Measurements from ENCODE around the gene LRRC45.

LRRC45 gene

GRCh38 chr17:82045936-82046484 is 22.9 kb downstream of the LRRC45 start:
- Histone ChIP-seq H3K79me2 (ENCODE audit: control insufficient read depth, low read length) (peaks cover 1% of the 10 kb centered on the region; the same call in 1 of the 2 replicates), H3K9me2 (replicated peaks; ENCODE audit: control insufficient read depth, low read length) (no peaks in the 10 kb centered on the region), H3K9me3 (ENCODE audit: control insufficient read depth, insufficient read depth, low read length) (no peaks in the 10 kb centered on the region), H4K20me1 (ENCODE audit: control insufficient read depth, insufficient read depth, low read depth, low read length) (no peaks in the 10 kb centered on the region), H3F3A (ENCODE audit: control insufficient read depth, insufficient read depth) (no peaks in the 10 kb centered on the region), H3K4me1 (ENCODE audit: control insufficient read depth, low read length) (peaks cover 8% of the 10 kb centered on the region), H3K27me3 (ENCODE audit: control insufficient read depth, low read length) (no peaks in the 10 kb centered on the region), H3K36me3 (ENCODE audit: control insufficient read depth, low read length) (no peaks in the 10 kb centered on the region), H3K27ac (ENCODE audit: low read depth, low read length) (no peak overlapping the region), H3K4me3 (ENCODE audit: low read length) (no peak overlapping the region), H3K4me2 (ENCODE audit: low read length) (no peak overlapping the region)
- no peak for TF ChIP-seq CTCF (IDR thresholded peaks at IDR 0.05; ENCODE audit: low read depth, low read length, poor library complexity, severe bottlenecking)
- TF ChIP-seq EZH2phosphoT487 (IDR thresholded peaks at IDR 0.05; ENCODE audit: borderline replicate concordance, low read length): no peak

GRCh38 chr17:82046903-82047302 is 23.8 kb downstream of the LRRC45 start:
- H3F3A ChIP-seq (ENCODE audit: control insufficient read depth, insufficient read depth): no peaks in the 10 kb centered on the region
- no peaks in the 10 kb centered on the region for H3K9me3 ChIP-seq (ENCODE audit: control insufficient read depth, insufficient read depth, low read length)
- H3K9me2 ChIP-seq (replicated peaks; ENCODE audit: control insufficient read depth, low read length): no peaks in the 10 kb centered on the region
- H3K4me3 ChIP-seq (ENCODE audit: low read length): no peak overlapping the region
- no peaks in the 10 kb centered on the region for H3K36me3 ChIP-seq (ENCODE audit: control insufficient read depth, low read length)
- H4K20me1 ChIP-seq (ENCODE audit: control insufficient read depth, insufficient read depth, low read depth, low read length): no peaks in the 10 kb centered on the region
- H3K4me2 ChIP-seq (ENCODE audit: low read length): no peak overlapping the region
- H3K4me1 ChIP-seq (ENCODE audit: control insufficient read depth, low read length): peaks cover 9% of the 10 kb centered on the region
- no peaks in the 10 kb centered on the region for H3K27me3 ChIP-seq (ENCODE audit: control insufficient read depth, low read length)
- TF ChIP-seq EZH2phosphoT487 (IDR thresholded peaks at IDR 0.05; ENCODE audit: borderline replicate concordance, low read length) (no peak), CTCF (IDR thresholded peaks at IDR 0.05; ENCODE audit: low read depth, low read length, poor library complexity, severe bottlenecking) (no peak)
- H3K27ac ChIP-seq (ENCODE audit: low read depth, low read length): no peak overlapping the region
- peaks cover 3% of the 10 kb centered on the region; the same call in 1 of the 2 replicates for H3K79me2 ChIP-seq (ENCODE audit: control insufficient read depth, low read length)

GRCh38 chr17:82047379-82047778 is 24.3 kb downstream of the LRRC45 start:
- no peaks in the 10 kb centered on the region for H4K20me1 ChIP-seq (ENCODE audit: control insufficient read depth, insufficient read depth, low read depth, low read length)
- H3K36me3 ChIP-seq (ENCODE audit: control insufficient read depth, low read length): no peaks in the 10 kb centered on the region
- no peak overlapping the region for H3K4me3 ChIP-seq (ENCODE audit: low read length)
- H3K79me2 ChIP-seq (ENCODE audit: control insufficient read depth, low read length): peaks cover 7% of the 10 kb centered on the region
- H3K4me2 ChIP-seq (ENCODE audit: low read length): no peak overlapping the region
- TF ChIP-seq EZH2phosphoT487 (IDR thresholded peaks at IDR 0.05; ENCODE audit: borderline replicate concordance, low read length): no peak
- TF ChIP-seq CTCF (IDR thresholded peaks at IDR 0.05; ENCODE audit: low read depth, low read length, poor library complexity, severe bottlenecking): no peak
- H3K27me3 ChIP-seq (ENCODE audit: control insufficient read depth, low read length): no peaks in the 10 kb centered on the region
- no peaks in the 10 kb centered on the region for H3K9me3 ChIP-seq (ENCODE audit: control insufficient read depth, insufficient read depth, low read length)
- no peaks in the 10 kb centered on the region for H3K9me2 ChIP-seq (replicated peaks; ENCODE audit: control insufficient read depth, low read length)
- H3K27ac ChIP-seq (ENCODE audit: low read depth, low read length): no peak overlapping the region
- H3F3A ChIP-seq (ENCODE audit: control insufficient read depth, insufficient read depth): no peaks in the 10 kb centered on the region
- H3K4me1 ChIP-seq (ENCODE audit: control insufficient read depth, low read length): peaks cover 9% of the 10 kb centered on the region
